HEK293T (cell line): ENCODE measurements around the gene HAX1.

Experiments used
- ARNT ChIP-seq: fragments of 450-650 bp; IDR thresholded peaks from 2 replicates; pipeline ENCODE4 v1.6.1; 2017; ENCODE audit warnings: mild to moderate bottlenecking
- BHLHE40 ChIP-seq: fragments of 450-650 bp; IDR thresholded peaks from 2 replicates; pipeline ENCODE4 v1.6.1; 2016; ENCODE audit warnings: mild to moderate bottlenecking, moderate library complexity, borderline replicate concordance
- CTBP1 ChIP-seq: fragments of 450-650 bp; IDR thresholded peaks from 2 replicates; pipeline ENCODE4 v1.6.1; 2016; ENCODE audit warnings: borderline replicate concordance
- ELF4 ChIP-seq: fragments of 450-650 bp; IDR thresholded peaks from 2 replicates; pipeline ENCODE4 v1.6.1; 2017; ENCODE audit warnings: antibody characterized with exemption
- FOXA1 ChIP-seq: fragments of 450-650 bp; IDR thresholded peaks from 2 replicates; pipeline ENCODE4 v1.6.1; 2016; ENCODE audit warnings: mild to moderate bottlenecking
- FOXK2 ChIP-seq: fragments of 450-650 bp; IDR thresholded peaks from 2 replicates; pipeline ENCODE4 v1.6.1; 2016; ENCODE audit warnings: mild to moderate bottlenecking
- FOXM1 ChIP-seq: fragments of 450-650 bp; IDR thresholded peaks from 2 replicates; pipeline ENCODE4 v1.6.1; 2017; ENCODE audit warnings: mild to moderate bottlenecking, borderline replicate concordance
- L3MBTL2 ChIP-seq: fragments of 450-650 bp; conservative IDR thresholded peaks from 2 replicates; pipeline ENCODE4 v1.6.1; 2016; ENCODE audit warnings: mild to moderate bottlenecking
- LEF1 ChIP-seq: fragments of 450-650 bp; IDR thresholded peaks from 2 replicates; pipeline ENCODE4 v1.6.1; 2017; ENCODE audit warnings: mild to moderate bottlenecking, borderline replicate concordance
- NFRKB ChIP-seq: fragments of 450-650 bp; IDR thresholded peaks from 2 replicates; pipeline ENCODE4 v1.6.1; 2016; ENCODE audit warnings: mild to moderate bottlenecking, moderate library complexity
- TARDBP ChIP-seq: fragments of 450-650 bp; IDR thresholded peaks from 2 replicates; pipeline ENCODE4 v1.6.1; 2016
- TF ChIP-seq, protein P1 (sequence below): fragments of 450-650 bp; IDR thresholded peaks from 2 replicates; pipeline ENCODE4 v1.6.1; 2016

DNA sequence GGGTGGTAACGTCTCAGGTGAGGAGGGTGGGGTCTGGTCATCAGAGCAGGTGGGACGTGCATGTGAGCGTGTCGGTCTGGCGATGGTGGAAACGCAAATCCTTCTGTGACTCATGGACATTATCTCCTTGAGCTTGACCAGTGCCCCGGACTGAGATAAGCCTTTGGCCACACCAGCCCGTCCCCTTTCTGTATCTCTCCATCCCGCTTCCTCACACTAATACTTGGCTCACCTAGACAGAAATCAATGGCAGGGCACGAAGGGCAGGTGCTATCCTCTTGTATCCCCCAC, 40.6 kb downstream of the HAX1 start:
- TF ChIP-seq FOXK2 (no peak), ELF4 (no peak), BHLHE40 (no peak), CTBP1 (no peak), FOXM1 (no peak), LEF1 (no peak), NFRKB (no peak), ARNT (no peak), L3MBTL2 (no peak), FOXA1 (no peak), TARDBP (no peak)
- TF ChIP-seq, protein P1, sequence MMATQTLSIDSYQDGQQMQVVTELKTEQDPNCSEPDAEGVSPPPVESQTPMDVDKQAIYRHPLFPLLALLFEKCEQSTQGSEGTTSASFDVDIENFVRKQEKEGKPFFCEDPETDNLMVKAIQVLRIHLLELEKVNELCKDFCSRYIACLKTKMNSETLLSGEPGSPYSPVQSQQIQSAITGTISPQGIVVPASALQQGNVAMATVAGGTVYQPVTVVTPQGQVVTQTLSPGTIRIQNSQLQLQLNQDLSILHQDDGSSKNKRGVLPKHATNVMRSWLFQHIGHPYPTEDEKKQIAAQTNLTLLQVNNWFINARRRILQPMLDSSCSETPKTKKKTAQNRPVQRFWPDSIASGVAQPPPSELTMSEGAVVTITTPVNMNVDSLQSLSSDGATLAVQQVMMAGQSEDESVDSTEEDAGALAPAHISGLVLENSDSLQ, result no peak
